Liver (tissue), 9 donors: ENCODE measurements around the gene TMPRSS3. TPM values are rescaled to one million over a fixed set of nuclear protein-coding genes. Genes with fewer than 3 reads are reported as not detected.

ENCODE experiments used
- DNase-seq: peaks from one replicate; pipeline ENCODE4 v3.0.0-alpha.2; 2017; ENCODE audit warnings: low spot score
- H3K27ac ChIP-seq, 2 donors: one replicate each; pipeline ENCODE4 v1.7.0; 2013; ENCODE audit warnings: inconsistent platforms in 2 of 2, low read length in 2 of 2, control low read depth in 1 of 2, low read depth in 1 of 2, mild to moderate bottlenecking in 1 of 2
- H3K27me3 ChIP-seq, 4 donors: one replicate each; pipeline versions ENCODE4 v1.6.1 to v1.7.0; 2013; ENCODE audit warnings: low read length in 3 of 4, inconsistent platforms in 1 of 4, mild to moderate bottlenecking in 1 of 4, moderate library complexity in 1 of 4; ENCODE audit not compliant: control insufficient read depth in 4 of 4, insufficient read depth in 4 of 4
- H3K36me3 ChIP-seq, 4 donors: one replicate each; pipeline versions ENCODE4 v1.6.1 to v1.7.0; 2013; ENCODE audit warnings: low read length in 3 of 4, mild to moderate bottlenecking in 3 of 4, low read depth in 1 of 4, moderate library complexity in 1 of 4; ENCODE audit not compliant: control insufficient read depth in 4 of 4, insufficient read depth in 3 of 4
- H3K4me1 ChIP-seq, 4 donors: one replicate each; pipeline versions ENCODE4 v1.6.1 to v1.7.0; 2013; ENCODE audit warnings: low read length in 3 of 4, mild to moderate bottlenecking in 3 of 4, moderate library complexity in 1 of 4; ENCODE audit not compliant: control insufficient read depth in 4 of 4, insufficient read depth in 4 of 4
- H3K4me3 ChIP-seq, 3 donors: one replicate each; pipeline versions ENCODE4 v1.6.1 to v1.7.0; 2013; ENCODE audit warnings: low read length in 3 of 3, control low read depth in 1 of 3, low read depth in 1 of 3, mild to moderate bottlenecking in 1 of 3
- H3K9ac ChIP-seq, 2 donors: one replicate each; pipeline ENCODE4 v1.7.0; 2013; ENCODE audit warnings: low read length in 2 of 2, mild to moderate bottlenecking in 2 of 2, moderate library complexity in 2 of 2, control low read depth in 1 of 2, low read depth in 1 of 2
- H3K9me3 ChIP-seq, 4 donors: one replicate each; pipeline versions ENCODE4 v1.6.1 to v1.7.0; 2013; ENCODE audit warnings: low read length in 3 of 4; ENCODE audit not compliant: control insufficient read depth in 4 of 4
- ATF3 ChIP-seq: IDR thresholded peaks from 2 replicates; pipeline ENCODE4 v1.6.1; 2016; ENCODE audit warnings: antibody characterized with exemption
- CTCF ChIP-seq: fragments of 150-350 bp; IDR thresholded peaks from 2 replicates; pipeline ENCODE4 v1.5.1; 2017; ENCODE audit warnings: improper control_type of control experiment, low read depth, low read length; ENCODE audit not compliant: missing input control
- EGR1 ChIP-seq, 2 donors: IDR thresholded peaks; 2 replicates each; pipeline ENCODE4 v1.6.1; 2016 to 2018; ENCODE audit warnings: antibody characterized with exemption in 2 of 2, low read depth in 2 of 2
- FOXA1 ChIP-seq: IDR thresholded peaks from 2 replicates; pipeline ENCODE4 v1.6.1; 2016; ENCODE audit warnings: antibody characterized with exemption
- FOXA2 ChIP-seq: IDR thresholded peaks from 2 replicates; pipeline ENCODE4 v1.6.1; 2016; ENCODE audit warnings: antibody characterized with exemption
- GABPA ChIP-seq, 2 donors: IDR thresholded peaks in 1 of 2; conservative IDR thresholded peaks in 1 of 2; 2 replicates each; pipeline ENCODE4 v1.6.1; 2016; ENCODE audit warnings: antibody characterized with exemption in 2 of 2, mild to moderate bottlenecking in 1 of 2, moderate library complexity in 1 of 2
- HNF4A ChIP-seq, 2 donors: conservative IDR thresholded peaks; 2 replicates each; pipeline ENCODE4 v1.6.1; 2016; ENCODE audit warnings: antibody characterized with exemption in 2 of 2, mild to moderate bottlenecking in 2 of 2
- HNF4G ChIP-seq: IDR thresholded peaks from 2 replicates; pipeline ENCODE4 v1.6.1; 2016; ENCODE audit warnings: antibody characterized with exemption
- JUND ChIP-seq, 2 donors: IDR thresholded peaks; 2 replicates each; pipeline ENCODE4 v1.6.1; 2016; ENCODE audit warnings: antibody characterized with exemption in 2 of 2
- MAX ChIP-seq: IDR thresholded peaks from 2 replicates; pipeline ENCODE4 v1.6.1; 2016; ENCODE audit warnings: antibody characterized with exemption
- NR2F2 ChIP-seq: IDR thresholded peaks from 2 replicates; pipeline ENCODE4 v1.6.1; 2016; ENCODE audit warnings: antibody characterized with exemption
- RAD21 ChIP-seq, 2 donors: IDR thresholded peaks; 2 replicates each; pipeline ENCODE4 v1.6.1; 2016; ENCODE audit warnings: antibody characterized with exemption in 2 of 2, mild to moderate bottlenecking in 2 of 2
- REST ChIP-seq: IDR thresholded peaks from 2 replicates; pipeline ENCODE4 v1.6.1; 2016; ENCODE audit warnings: antibody characterized with exemption, mild to moderate bottlenecking
- RXRA ChIP-seq, 2 donors: IDR thresholded peaks; 2 replicates each; pipeline ENCODE4 v1.6.1; 2017 to 2018; ENCODE audit warnings: antibody characterized with exemption in 2 of 2, mild to moderate bottlenecking in 1 of 2
- SP1 ChIP-seq: IDR thresholded peaks from 2 replicates; pipeline ENCODE4 v1.6.1; 2018; ENCODE audit warnings: antibody characterized with exemption, mild to moderate bottlenecking
- TAF1 ChIP-seq: conservative IDR thresholded peaks from 2 replicates; pipeline ENCODE4 v1.6.1; 2016; ENCODE audit warnings: antibody characterized with exemption, mild to moderate bottlenecking
- YY1 ChIP-seq: IDR thresholded peaks from 2 replicates; pipeline ENCODE4 v1.6.1; 2016; ENCODE audit warnings: antibody characterized with exemption, mild to moderate bottlenecking
- ZBTB33 ChIP-seq: IDR thresholded peaks from 2 replicates; pipeline ENCODE4 v1.6.1; 2016; ENCODE audit warnings: antibody characterized with exemption
- WGBS: extraction: QIAGEN DNeasy Blood & Tissue Kit; methylation state at CpG from one replicate; pipeline ENCODE4 v1.1.7; 2013; 5-methylcytosine and 5-hydroxymethylcytosine counted together
- polyA plus RNA-seq, 2 donors: library from polyadenylated mRNA; stranded (reverse) in 1 of 2; unstranded in 1 of 2; fragments of 200-250 nt in 1 of 2; fragments of >200 nt in 1 of 2; fragmentation: Nextera tagmentation in 1 of 2; extraction: Ambion mirVana in 1 of 2; gene quantifications; one replicate each; pipeline versions ENCODE4 v1.2.1 to v1.2.3, GENCODE V29; 2013 to 2015
- total RNA-seq, 2 donors: library from RNA; depleted of rRNA; stranded (reverse); fragments of >200 nt; gene quantifications; one replicate each; pipeline ENCODE4 v1.2.3, GENCODE V29; 2014
- donor health status: healthy.
- donor health status: healthy.
- donor health status: healthy.
- donor health status: healthy.
- donor health status: healthy.

The TMPRSS3 gene
- total and polyA plus RNA-seq, 4 donors, result 0.25 to 0.50 TPM; not detected in 2

- no peak for TF ChIP-seq JUND (IDR thresholded peaks at IDR 0.05)
- TF ChIP-seq MAX, result no peak
- no peak for TF ChIP-seq ZBTB33
- no peak for TF ChIP-seq ATF3
- TF ChIP-seq YY1, result no peak
- TF ChIP-seq FOXA2, result no peak
- TF ChIP-seq CTCF, result no peak
- no peak for TF ChIP-seq RAD21 (IDR thresholded peaks at IDR 0.05)
- no peak for TF ChIP-seq FOXA1
- TF ChIP-seq HNF4A (conservative IDR thresholded peaks at IDR 0.05), result no peak
- TF ChIP-seq TAF1, result no peak
- TF ChIP-seq NR2F2, result no peak
- TF ChIP-seq EGR1 (IDR thresholded peaks at IDR 0.05; ENCODE audit: low read depth in 2 of 2), result no peak
- TF ChIP-seq GABPA (IDR thresholded peaks at IDR 0.05 in 1 of 2, conservative IDR thresholded peaks at IDR 0.05 in 1 of 2), result no peak
- TF ChIP-seq HNF4G, result no peak
- no peak for TF ChIP-seq REST
- no peak for TF ChIP-seq RXRA (IDR thresholded peaks at IDR 0.05)
- no peak for TF ChIP-seq SP1
- DNase-seq, result no peak
- WGBS, result 93% methylated on average over 9 of the region's 9 CpGs
Observed at GRCh38 chr21:42346441-42346840, 49.4 kb downstream of the TMPRSS3 start.

More at GRCh38 chr21:42346441-42346840, 49.4 kb downstream of the TMPRSS3 start:
- Histone ChIP-seq H3K27me3 (peaks cover 0 to 9% (median 0%) of the 10 kb centered on the region in 4 donors), H3K4me1 (no peaks in the 10 kb centered on the region), H3K4me3 (no peak overlapping the region), H3K9me3 (no peaks in the 10 kb centered on the region), H3K36me3 (no peaks in the 10 kb centered on the region), H3K27ac (no peak overlapping the region), H3K9ac (no peak overlapping the region)
